Measurements from ENCODE around the gene EVC2. TPM values are rescaled to one million over a fixed set of nuclear protein-coding genes. Genes with fewer than 3 reads are reported as not detected.

The EVC2 gene
- total RNA-seq, 1 experiment from 2014 or later, result 2.6 TPM

- DNase-seq (ENCODE audit: low read depth), result no peak
Measured at GRCh38 chr4:5742968-5743367, 34.6 kb upstream of the EVC2 start.

DNA sequence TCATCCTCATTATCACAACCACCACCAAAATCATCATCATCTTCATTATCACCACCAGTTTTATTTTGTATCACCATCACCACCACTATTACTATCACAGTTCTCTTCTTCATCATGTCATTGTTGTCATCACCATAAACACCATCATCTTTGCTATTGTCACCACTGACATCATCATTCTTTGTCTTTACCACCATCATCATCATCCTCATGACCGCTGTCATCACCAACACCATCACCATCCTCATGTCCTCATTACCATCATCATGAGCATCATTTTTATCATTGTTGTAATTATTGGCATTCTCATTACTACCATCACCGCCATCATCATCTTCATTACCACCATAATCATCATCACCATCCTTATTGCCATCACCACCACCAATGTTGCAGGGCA, 34.0 kb upstream of the EVC2 start:
- DNase-seq (ENCODE audit: low read depth), result no peak

DNA sequence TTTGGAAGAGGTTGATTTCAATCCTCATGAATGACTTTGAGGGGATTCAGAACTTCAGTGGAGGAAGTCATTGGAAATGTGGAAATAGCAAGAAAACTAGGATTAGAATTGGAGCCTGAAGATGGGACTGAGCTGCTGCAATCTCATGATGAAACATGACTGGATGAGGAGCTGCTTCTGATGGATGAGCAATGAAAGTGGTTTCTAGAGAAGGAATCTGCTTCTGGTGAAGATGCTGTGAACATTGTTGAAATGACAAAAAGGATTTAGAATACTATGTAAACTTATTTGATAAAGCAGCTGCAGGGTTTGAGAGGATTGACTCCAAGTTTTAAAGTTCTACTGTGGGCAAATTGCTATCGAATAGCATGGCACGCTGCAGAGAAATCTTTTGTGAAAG, 29.7 kb upstream of the EVC2 start:
- DNase-seq (ENCODE audit: low read depth), result no peak

- no peak for DNase-seq (ENCODE audit: low read depth)
Measured at GRCh38 chr4:5735463-5735862, 27.1 kb upstream of the EVC2 start.

- no peak for DNase-seq (ENCODE audit: low read depth)
Measured at GRCh38 chr4:5734853-5735252, 26.5 kb upstream of the EVC2 start.

DNA sequence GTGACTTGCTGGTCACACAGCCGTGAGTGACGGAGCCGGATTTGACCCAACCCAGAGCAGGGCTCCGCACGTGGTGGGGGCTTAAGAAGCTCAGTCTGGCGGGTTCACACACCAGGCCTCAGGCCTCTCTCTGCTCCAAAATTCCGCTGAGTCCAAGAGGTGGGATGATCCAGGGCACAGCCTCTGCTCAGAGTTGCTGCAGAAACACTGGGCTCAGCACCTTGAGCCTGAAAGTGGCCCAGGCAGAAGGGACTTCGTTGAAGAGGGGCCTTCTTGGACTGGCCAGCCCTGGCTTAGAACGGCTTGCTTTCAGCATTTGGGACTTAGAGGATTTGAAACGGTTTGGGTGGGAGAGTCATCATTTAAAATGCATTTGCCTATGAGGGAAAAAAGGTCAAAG, 23.8 kb upstream of the EVC2 start:
- no peak for DNase-seq (ENCODE audit: low read depth)

DNA sequence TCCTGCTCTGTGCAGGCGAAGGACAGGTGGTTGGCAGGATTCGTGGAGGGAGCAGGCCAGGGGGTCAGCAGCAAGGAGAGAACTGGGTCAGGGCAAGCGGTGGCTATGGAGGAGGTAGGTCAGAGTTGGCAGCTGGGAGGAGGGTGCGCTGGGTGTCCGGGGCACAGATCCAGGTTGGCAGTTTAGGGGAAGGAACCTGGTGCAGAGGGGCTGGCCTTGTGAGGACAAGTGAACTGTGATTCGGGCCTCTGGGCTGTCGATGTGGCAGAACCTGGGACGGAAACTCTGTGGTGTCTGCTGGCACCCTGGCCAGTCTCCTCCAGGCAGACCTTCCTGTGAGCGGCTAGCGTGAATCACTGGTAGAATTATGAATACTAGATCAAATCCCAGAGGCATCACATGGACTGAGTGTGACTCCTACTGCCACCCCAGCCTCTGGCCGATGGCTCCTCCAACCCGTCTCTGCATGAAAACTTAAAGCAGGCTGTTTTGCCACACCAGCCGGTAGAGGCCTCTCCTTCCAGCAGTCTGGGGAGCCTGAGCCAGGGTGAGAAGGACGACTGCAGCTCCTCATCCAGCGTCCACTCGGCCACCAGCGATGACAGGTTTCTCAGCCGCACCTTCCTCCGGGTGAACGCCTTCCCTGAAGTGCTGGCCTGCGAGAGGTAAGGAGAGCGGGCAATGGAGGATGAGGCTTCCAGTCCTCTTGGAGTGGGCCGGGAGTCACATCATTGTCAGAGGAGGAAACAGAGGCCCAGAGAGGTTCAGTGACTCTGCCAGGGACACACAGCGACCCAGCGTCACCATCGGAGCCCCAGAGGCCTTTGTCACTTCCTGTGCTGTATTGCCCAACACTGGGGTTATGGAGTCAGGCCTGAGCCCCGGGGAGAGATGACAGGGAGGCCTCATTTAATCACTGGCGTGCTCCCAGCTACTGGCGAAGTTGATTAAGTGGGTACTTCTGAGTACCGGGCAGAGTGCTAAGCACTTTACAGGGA, 22.9 kb upstream of the EVC2 start:
- DNase-seq (ENCODE audit: low read depth), result peak; percentile 31

GRCh38 chr4:5730436-5730835, 22.1 kb upstream of the EVC2 start:
- DNase-seq (ENCODE audit: low read depth), result no peak

DNA sequence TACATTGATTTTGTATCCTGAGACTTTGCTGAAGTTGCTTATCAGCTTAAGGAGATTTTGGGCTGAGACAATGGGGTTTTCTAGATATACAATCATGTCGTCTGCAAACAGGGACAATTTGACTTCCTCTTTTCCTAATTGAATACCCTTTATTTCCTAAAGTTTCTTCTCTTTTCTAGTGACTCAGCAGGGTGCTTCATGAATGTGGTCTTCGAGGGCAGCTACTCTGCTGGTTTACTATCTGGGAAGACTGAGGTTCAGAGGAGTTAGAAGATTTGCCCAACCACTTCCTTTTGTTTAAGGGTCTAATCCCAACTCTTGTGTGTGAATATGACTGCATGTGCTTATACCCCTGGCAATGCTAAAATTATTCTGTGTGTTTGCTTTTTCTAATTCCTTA, 20.1 kb upstream of the EVC2 start:
- DNase-seq (ENCODE audit: low read depth), result peak; percentile 26

DNA sequence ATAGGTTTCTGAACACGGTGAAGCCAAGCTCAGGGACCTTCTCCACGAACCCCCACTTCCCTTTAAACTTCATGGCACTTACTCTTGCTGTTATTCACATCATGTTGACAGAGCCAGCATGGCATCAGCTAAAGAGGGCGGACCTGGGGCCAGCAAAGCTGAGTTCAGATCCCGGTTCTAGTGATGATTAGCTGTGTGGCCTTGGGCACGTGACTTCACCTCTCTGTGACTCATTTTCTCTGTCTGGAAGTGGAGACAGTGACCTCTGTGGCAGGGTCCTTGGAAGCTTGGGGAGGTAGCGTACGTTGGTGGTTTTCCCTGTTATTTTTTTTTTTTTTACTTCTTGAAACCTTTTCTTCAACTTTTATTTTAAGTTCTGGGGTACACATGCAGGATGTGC, 16.0 kb upstream of the EVC2 start:
- peak; percentile 83 for DNase-seq (ENCODE audit: low read depth)

DNA sequence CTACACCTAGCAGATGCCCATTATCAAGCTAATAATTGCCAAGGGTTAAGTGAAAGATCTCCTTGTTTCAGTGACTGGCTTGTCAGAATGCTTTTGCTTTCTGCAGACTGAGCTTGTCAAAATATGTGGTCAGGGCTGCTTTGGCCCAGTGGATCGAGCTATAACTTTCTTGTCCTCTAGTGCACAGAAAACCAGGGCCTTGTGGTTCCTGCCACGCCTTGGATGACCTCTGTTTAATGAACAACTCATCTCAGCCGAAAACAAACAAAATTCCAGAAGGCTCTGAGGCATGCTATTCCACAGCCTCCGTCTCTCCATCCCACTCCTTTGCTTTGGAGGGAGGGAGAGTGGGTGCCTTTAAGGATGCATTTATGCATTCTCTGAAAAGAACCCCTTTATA, 14.0 kb upstream of the EVC2 start:
- DNase-seq (ENCODE audit: low read depth), result peak; percentile 57

GRCh38 chr4:5721923-5722322, 13.6 kb upstream of the EVC2 start:
- DNase-seq (ENCODE audit: low read depth), result no peak

DNA sequence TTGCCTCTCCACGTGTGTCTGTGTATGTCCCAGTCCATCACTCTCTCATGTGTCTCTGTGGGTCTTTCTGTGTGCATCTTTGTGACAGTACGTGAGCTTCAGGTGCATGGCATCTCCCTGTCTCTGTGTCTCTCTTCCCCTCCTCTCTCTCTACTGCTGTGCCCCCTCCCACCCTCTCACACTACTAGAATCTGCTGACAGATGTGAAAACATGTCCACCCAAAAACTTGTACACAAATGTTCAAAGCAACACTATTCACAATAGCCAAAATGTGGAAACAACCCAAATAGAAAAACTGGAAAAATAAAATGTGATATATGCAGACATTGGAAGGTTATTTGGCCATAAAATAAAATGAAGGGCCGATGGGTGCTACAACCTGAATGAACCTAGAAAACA, 12.6 kb upstream of the EVC2 start:
- DNase-seq (ENCODE audit: low read depth), result no peak

GRCh38 chr4:5720157-5720850, 11.9 kb upstream of the EVC2 start:
- no peak for DNase-seq (ENCODE audit: low read depth)

GRCh38 chr4:5719350-5720055, 11.1 kb upstream of the EVC2 start:
- DNase-seq (ENCODE audit: low read depth), result no peak

DNA sequence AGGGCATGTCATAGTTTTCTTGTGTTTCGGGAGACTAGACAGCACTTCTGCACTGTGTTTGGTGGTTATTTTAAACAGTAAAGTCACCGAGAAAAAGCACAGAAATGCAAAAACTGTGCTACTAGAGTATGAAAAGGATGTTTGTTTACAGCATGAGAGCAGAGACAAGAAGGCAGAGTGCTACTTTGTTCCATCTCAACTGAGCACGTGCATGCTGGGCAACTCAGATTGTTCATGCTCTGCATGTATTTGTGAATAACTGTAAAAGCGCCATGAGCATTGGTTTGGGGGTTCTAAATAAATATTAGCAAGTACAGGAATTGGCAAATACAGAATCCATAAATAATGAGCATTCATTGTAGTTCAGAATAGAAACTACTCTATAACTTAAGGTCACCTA, 10.1 kb upstream of the EVC2 start:
- DNase-seq (ENCODE audit: low read depth), result no peak

- DNase-seq (ENCODE audit: low read depth), result no peak
Measured at GRCh38 chr4:5717449-5718158, 9.2 kb upstream of the EVC2 start.

DNA sequence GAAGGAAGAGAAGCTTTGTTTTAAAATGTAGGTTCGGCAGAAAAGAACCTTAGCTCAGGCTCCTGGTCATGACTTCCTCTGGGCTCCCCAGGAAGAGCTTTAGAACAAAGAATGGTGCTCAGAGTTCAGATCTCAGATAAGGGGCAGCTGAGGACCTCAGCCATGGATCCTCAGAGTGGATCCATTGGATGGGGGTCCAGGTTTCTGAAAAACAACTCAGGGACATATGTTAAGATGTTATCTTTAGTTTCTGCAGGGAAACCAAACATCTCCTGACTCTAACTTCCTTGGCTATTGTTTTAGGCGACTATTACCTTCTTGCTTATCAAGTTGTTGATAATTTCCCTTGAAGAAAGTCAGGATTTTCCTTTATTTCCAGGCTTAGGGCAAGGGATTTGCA, 8.0 kb upstream of the EVC2 start:
- no peak for DNase-seq (ENCODE audit: low read depth)

DNA sequence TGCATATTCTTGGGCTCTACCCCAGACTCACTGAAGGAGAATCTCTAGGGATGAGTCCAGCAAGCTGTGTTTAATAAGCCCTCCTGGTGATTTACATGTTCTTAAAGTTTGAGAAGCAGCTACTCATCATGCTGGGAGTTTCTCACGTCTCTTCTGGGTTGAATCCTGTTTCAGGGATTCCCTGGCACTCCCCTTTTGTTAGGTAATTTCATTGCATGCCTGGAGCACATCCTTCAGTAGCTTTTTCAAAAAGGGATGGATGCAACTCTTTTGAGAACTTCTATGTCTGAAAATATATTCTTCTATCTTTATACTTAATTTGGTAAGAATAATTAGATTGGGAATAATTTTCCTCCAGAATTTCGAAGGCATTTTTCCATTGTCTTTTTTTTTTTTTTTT, 7.0 kb upstream of the EVC2 start:
- no peak for DNase-seq (ENCODE audit: low read depth)

DNA sequence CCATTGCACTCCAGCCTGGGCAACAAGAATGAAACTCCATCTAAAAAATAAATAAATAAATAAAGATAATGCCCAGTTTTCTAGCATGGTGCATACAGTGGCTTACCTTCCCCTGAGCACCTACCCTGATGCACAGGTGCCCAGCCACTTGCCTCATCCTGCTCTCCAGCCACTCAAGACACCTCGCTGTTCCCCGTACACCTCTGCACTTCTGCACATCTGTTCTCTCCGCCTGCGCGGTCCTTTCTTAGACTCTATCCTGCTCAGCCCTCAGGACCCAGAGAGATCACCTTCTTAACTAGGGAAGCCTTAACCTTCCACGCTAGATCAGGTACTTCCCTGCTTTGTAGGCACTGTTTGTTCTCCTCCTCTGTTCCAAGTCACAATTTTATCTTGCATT, 5.5 kb upstream of the EVC2 start:
- no peak for DNase-seq (ENCODE audit: low read depth)

DNA sequence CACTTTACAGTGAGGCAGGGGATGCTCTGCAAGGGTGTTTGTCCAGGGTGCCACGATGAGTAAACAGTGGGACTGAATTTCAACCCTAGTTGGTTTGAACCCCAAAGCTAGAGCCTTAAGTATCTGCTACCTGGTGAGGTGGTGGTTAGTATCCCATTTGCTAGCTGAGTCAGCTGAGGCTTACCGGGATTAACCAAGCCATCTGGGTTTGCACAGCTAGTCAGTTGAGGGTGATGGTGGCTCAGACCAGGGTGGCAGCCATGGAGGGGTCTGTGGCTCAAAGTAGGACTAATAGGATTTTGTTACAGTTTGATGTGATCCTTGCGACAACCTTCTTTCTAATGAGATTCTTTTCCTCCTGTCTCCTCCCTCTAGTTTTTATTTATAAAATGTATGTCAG, 4.6 kb upstream of the EVC2 start:
- DNase-seq (ENCODE audit: low read depth), result no peak

- peak; percentile 96 for DNase-seq (ENCODE audit: low read depth)
Measured at GRCh38 chr4:5712517-5712916, 4.2 kb upstream of the EVC2 start.

Data from RPMI7951 (cell line).